ENCODE measurements around the gene KRCC1.

- TF ChIP-seq CTCF (IDR thresholded peaks at IDR 0.05) (no peak), ZFX (IDR thresholded peaks at IDR 0.05; ENCODE audit: borderline replicate concordance) (no peak)
Measured at GRCh38 chr2:88036606-88037005, 19.0 kb downstream of the KRCC1 start.
